DMS 273 treated with DMSO at 0.1 percent for 48 hours (cell line): Measurements from ENCODE around the gene FRK.
"Not testable (repeated sequence)": the region's sequence is repeated elsewhere in the genome, so short reads cannot be mapped to it uniquely, and the experiment has no call there.

ENCODE experiments used
- DNase-seq: peaks from one replicate; lab custom pipeline; 2025; lab: John Stamatoyannopoulos, UW

Gene FRK

DNA sequence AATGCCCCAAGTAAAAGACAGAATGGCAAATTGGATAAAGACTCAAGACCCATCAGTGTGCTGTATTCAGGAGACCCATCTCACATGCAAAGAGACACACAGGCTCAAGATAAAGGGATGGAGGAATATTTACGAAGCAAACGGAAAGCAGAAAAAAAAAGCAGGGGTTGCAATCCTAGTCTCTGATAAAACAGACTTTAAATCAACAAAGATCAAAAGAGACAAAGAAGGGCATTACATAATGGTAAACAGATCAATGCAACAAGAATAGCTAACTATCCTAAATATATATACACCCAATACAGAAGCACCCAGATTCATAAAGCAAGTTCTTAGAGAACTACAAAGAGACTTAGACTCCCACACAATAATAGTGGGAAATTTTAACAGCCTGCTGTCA, 123.2 kb downstream of the FRK start:
- DNase-seq = not testable (repeated sequence)

DNA sequence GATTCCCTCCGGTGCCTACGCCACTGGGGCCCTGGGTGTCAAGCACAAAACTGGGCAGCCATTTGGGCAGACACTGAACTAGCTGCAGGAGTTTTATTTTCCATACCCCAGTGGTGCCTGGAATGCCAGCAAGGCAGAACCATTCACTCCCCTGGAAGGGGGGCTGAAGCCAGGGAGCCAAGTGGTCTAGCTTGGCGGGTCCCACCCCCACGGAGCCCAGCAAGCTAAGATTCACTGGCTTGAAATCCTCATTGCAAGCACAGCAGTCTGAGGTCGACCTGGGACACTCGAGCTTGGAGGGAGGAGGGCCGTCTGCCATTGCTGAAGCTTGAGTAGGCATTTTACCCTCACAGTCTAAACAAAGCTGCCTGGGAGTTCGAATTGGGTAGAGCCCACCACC, 125.3 kb downstream of the FRK start:
- no peak for DNase-seq

DNA sequence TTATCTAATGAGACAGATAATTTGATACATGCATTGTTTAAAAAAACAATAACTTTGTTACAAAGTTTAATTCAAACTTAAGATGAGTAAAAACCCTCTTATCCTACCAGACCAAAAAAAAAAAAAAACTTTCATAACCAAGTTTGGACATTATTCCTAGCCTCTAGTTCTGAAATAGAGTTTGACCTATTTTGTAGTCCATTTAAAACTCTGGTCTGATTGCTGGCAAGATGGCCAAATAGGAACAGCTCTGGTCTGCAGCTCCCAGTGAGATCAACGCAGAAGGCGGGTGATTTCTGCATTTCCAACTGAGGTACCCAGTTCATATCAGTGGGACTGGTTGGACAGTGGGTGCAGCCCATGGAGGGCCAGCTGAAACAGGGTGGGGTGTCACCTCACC, 125.9 kb downstream of the FRK start:
- DNase-seq = no peak

DNA sequence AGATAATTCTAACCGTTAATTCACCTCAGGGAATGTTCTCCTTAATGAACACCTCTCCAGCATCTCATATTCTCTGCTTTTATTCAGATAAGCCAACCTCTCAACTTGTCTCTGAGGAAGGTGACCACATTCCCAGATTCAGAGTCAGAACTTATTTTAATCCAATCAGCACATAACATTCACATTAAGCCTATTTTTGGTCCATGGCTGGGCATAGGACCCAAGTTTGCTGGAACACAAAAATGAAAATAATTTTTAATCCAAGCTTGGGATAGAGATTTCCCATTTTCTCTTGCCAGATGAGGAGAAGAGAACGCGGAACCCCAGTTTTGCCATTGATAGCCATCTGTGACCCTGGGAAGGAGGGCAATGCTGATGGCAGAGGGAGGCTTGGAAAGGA, 126.5 kb downstream of the FRK start:
- DNase-seq = no peak

DNA sequence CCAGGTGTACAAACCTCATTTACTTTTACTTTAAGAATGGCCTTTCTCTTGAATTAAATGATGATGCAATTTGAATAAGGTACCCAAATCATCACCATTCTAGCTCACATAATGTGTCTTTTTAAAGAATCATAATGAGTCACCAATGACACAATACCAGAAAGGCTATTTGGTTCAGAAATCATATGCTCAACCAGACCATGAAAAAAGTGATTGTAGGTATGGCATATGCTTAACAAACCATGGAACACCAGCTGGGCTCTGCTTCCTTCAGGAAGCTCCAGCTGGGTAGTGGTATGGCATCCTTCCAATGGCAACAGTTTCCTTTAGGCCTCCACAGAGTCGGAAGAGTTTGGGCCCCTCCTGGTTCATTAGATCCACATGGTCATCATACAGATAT, 128.2 kb downstream of the FRK start:
- peak; percentile 85 for DNase-seq

DNA sequence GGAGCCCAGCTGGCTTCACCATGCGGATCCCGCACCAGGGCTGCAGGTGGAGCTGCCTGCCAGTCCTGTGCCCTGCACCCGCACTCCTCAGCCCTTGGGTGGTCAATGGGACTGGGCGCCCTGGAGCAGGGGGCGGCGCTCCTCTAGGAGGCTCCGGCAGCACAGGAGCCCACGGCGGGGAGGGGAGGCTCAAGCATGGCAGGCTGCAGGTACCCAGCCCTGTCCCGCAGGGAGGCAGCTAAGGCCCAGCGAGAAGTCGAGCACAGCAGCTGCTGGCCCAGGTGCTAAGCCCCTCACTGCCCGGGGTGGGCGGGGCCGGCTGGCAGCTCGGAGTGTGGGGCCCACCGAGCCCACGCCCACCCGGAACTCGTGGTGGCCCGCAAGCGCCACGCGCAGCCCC, 132.7 kb downstream of the FRK start:
- not testable (repeated sequence) for DNase-seq

DNA sequence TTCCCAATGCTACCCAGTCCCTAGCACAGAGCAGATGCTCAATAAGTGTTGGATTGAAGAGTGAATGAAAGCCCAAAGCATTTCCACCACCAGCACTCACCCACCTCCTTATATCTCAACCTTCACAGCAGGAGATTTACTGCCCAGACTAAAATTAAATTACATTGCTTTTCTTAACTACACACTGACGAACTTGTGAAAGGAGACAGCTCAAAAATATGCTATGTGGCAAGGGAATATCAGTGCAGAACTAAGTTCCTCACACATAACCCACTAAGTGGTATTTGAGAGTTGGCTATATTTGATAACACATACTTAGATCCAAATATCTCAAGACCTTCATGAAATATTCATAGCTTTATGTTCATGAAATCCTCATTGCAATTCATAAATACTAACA, 137.7 kb downstream of the FRK start:
- DNase-seq = no peak

DNA sequence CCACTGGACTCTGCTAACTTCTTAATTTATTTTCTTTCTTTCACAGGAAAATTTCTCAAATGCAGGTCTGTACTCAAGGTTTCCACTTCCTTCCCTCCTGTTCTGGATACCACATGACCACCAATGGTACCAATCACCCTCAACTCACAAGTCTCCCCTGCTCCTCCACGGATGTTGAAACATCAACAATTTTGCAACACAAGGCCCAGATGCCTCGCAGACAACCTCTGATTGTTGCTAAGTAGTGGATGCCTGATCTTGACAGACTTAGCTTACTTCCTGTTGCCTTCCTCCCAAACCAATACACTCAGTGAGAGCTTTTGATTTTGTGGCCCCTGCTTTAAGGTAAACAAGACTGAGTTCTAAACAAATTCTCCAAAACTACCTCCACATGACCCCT, 146.6 kb downstream of the FRK start:
- DNase-seq = no peak

DNA sequence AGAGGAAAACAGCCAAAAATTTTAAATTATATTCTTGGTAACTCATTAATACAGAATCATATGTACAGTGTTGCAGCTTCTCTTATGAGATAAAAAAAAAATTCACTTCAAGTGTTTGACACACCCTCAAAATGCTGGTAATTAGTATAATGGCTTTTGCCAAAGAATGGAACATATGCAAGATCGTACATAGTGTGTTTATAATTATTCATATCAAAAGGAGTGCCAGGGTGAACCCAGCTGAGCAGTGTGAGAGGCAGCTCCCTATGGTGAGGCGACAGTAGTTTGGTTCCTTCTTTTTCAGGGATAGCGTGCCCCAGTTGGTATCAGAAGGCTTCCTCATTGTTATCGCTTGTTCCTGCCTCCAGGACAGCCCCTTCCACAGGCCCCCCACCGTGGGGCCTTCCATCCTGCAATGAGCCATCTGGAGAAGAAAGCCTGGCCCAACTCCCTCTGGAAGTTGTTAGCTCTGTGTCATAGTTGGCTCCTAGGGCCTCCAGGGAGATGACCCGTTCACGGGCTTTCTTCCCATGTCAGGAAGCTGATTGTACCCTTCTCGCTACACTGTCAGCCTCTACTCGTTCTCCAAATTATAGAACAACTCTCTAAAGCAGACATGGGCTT, 150.7 kb downstream of the FRK start:
- DNase-seq = no peak

DNA sequence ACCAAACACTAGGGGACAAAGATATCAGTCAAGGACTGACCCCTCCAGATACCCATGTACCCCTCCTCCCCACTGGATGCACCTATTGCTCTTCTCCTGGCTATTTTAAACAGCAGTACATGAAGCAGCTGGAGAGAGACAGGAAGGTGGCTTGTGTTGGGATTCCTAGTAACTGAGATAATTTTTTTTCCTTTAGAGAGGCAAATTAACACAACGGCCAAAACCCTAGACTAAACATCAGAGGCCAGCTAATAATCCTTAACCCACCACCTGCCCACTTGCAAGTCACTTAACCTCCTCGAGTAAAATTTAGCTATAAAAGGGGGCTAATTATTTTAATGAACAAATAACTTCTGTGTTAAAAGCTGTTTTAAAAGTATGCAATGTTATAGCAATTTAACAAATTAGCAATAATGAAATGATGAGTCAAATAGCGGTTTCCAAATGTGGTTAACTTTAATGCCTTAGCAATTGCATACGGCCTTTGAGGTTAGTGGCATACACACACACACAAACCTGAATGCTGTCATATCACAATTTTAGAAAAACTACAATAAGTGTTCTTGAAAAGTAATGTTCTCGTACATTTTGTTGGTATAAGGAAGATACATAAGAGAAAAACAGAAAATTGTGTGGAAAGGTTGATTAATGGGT, 151.7 kb downstream of the FRK start:
- DNase-seq = no peak

DNA sequence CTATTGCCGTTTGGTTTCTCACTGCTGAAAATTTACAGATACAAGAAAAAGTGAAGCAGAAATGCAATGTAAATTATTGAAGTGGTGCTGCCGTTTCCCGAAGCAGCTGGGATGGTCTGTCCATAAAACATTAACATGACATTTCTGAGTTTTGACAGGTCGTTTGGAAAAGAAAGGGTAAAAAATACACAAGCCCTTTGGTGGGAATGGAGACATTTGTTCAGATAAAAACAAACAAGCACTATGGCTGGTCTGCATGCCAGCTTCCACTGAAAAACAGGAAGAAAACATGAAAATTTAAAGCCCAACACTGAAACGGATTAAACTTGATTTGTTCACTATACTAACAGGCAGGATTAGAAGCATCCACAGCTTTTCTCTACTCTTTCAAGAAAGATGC, 155.2 kb downstream of the FRK start:
- DNase-seq = no peak

DNA sequence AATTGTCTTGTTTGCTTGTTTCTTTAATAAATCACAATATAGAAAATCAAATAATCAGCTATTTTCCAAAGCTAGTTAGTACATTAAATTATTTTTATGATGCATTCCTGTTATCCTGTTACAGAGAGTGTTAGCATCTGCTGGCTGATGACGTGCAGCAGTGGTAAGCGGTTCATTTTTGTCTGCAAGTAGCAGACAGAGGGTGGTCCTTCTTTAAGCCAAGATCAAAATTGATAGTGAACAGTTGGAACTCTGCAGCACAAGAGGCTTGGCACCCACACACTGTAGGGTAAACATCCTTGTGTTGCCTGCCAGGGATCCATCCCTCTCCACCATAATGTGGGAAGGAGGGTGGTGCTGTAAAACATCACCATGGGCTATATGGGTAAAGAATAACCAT, 158.3 kb downstream of the FRK start:
- DNase-seq = no peak

DNA sequence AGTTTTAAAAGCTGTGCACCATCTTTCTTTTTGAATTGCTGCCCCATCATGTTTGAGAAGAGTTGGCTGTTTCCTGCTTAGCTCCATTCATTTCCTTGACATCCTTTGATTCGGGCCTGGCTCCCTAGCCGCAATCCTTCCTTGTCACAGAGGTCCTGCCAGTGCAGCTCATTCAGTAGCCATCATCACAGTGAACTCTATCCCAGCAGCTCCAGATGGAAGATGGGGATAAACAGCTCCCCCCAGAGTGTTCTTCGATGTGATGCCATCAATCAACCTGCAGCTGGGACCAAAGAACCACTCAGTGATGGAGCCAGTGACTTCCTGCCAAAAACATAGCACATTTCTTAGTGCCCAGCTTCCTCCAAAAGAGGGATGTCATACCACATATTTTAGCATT, 158.8 kb downstream of the FRK start:
- no peak for DNase-seq

DNA sequence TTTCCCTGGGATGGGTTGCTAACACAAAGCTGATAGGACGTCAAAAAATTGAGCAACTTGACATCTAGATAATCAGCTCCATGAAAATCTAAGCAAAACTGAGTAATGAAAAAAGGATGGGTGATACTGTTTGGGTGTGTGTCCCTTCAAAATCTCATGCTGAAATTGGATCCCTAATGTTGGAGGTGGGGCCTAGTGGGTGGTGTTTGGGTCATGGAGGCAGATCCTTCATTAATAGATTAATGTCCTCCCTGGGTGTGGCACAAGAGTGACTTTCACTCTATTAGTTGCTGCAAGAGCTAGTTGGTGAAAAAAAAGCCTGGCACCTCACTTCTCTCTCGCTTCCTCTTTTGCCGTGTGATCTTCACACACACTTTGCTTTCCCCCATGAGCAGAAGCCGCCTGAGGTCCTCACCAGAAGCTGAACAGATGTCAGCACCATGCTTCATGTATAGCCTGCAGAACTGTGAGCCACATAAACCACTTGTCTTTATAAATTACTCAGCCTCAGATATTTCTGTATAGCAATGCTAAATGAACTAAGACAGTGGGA, 160.9 kb downstream of the FRK start:
- no peak for DNase-seq

DNA sequence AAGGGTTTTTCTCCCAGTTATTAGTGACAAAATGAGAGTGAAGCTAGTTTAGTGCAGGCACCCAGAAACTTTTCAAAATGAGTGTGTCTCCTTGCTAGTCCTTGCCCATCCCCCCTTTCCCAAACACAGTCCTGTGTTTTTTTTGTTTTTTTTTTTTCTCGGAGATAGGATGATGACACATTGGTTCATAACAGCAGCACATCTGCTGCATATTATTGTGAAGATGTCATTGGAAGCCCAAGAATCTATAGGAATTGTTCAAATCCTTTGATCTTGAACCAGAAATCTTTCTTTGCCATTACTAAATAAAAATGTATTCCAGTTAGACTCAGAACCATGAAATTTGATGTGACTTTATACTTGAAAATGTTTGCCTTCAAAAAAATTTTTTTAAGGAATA, 162.4 kb downstream of the FRK start:
- DNase-seq = no peak

DNA sequence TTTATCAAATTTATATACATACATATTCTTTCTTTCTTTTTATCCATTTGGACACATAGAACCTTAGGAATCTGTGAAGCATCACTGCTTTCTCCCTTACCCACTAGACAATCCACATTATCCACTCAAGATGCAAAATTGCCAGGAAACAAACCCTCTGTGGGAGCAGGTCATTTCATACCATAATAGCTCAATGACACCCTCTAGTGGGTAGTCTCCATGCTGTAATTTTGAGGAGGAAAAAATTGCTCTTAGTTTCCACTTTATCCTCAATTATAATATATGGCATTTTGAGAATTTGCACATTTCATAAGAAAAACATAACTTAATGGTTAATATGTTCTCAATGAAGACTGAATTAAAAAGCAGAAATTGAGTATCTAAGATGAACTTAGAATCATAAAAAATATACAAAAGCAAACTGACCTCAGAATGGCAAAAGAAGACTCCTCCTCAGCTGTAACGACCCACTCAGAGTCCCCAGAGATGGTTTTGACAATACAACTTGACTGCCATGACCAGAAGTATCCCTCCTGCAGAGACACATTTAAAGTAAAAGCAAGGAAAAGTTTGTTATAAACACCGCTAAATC, 164.1 kb downstream of the FRK start:
- no peak for DNase-seq

DNA sequence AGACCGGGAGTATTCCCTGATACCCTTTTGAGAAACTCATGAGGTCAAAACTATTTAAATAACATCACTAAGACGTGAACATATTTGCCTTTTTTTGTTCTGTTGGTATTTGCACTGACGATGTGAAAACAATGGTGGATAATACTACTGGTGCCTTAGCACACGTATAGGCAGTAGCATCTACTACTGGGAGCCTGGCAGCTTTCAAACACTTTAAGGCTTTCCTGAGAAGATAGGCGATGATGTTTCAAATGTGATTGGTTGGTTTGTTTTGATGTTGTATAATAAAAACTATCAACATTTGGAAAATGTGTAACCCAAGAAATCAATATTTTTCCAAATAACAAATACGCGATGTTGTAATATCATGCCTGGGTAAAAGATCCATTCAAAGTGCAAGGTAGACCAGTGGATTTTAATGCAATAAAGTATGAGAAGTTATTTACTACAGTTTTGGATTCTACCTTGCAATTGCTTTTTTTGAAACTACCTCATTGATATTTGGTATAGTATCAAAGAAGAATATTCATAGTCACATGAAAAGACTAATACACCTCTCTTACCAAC, 166.2 kb downstream of the FRK start:
- DNase-seq = no peak

DNA sequence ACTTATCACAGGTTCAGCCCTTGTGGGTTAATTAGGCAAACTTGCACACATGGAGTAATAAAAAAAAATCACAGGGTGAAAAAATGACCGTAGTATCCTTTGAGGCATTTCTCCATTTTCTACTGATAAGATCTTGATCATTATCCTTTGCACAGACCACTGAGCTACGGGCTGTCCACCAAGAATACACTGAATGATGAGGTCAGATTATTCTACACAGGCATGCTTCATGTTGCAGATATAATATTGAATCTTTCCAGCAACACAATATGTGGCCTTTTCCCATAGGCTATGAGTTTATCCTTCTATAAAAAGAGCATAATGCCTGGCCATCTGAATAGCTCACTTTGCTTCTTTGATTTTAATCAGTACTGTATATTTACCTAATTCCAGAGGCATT, 168.9 kb downstream of the FRK start:
- no peak for DNase-seq

DNA sequence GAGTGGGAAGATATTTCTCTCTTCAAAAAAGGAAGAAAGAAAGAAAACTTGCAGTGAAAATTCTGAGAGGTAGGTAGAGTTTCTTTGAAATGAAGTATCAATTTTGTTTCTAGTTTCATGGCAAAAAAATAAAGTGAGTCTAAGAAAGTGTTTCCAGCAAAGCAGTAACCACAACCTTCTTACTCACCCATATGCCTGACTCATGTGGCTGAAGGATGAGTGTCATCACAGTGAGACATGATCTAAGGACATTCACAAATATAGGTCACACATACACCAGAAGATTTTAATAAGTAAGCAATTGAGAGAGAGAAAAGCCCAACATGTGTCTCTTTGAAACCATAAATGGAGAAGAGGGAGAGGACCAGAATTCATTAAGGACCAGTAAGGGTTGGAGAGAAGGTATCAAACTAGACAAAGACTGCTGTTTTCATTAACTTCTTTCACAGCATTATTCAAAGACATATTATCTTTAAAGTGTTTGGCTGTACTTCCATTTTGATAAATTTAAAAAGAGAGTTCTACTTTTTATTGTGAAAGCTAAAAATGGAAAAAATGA, 169.5 kb downstream of the FRK start:
- no peak for DNase-seq

DNA sequence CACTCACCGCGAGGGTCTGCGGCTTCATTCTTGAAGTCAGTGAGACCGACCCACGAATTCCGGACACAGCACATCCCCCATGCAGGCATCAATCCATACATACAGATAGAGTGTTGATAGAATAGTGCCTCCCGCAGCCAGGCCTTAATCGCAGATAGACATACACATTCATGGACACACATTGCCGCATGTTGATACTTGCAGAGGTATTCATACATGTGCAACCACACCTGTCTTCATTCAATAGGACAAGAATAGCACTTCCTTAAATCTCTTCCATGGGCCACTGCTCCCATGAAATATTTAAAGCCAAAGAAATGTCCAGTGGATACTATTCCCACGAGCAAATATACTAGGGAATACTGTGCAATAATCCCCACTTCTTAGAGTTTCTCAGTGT, 170.5 kb downstream of the FRK start:
- no peak for DNase-seq

DNA sequence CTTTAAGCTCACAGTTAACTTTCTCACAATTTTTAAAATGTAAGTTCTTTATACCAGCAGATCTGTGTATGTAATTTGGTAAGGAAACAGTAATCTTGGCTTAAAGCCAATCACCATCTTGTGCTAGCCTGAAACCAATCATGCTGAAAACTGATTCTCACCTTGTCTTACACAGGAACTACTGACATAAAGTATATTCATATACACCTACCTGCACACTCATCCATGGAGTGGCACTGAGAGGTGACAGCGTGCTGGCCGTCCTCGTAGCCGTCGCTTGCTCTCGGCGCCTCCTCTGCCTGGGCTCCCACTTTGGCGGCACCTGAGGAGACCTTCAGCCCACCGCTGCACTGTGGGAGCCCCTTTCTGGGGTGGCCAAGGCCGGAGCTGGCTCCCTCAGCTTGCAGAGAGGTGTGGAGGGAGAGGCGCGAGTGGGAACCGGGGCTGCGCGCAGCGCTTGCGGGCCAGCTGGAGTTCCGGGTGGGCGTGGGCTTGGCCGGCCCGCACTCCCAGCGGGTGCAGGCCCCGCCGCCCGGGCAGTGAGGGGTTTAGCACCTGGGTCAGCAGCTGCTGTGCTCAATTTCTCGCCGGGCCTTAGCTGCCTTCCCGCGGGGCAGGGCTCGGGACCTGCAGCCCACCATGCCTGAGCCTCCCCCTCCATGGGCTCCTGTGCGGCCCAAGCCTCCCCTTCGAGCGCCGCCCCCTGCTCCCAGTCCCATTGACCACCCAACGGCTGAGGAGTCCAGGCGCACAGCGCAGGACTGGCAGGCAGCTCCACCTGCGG, 171.8 kb downstream of the FRK start:
- DNase-seq = not testable (repeated sequence)

DNA sequence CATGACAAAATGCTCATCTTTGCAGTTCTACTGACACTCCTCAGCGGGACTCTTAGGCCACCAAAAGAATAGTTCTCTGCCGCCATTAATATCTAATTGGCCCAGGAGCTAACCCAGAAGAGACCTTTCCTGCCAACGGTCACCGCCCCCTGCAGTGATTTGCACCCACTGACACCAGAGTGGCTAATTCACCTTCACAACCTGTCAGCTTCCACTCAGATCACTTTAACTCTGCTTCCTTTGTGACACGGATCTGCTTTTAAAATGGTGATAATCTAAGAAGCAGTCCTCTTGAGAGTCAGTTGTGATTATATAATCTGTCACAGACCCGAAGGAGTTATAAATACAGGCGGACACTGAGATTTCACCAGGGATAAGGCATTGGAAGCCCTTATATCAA, 172.8 kb downstream of the FRK start:
- DNase-seq = no peak
